Activated naive CD4-positive, alpha-beta T cell treated with anti-CD3 and anti-CD28 coated beads, Interleukin-2, amount 50 U/mL, for 72 hours (primary cell): Measurements from ENCODE around the gene METTL16. TPM values are rescaled to one million over a fixed set of nuclear protein-coding genes. Genes with fewer than 3 reads are reported as not detected.
"Not testable (repeated sequence)": the region's sequence is repeated elsewhere in the genome, so short reads cannot be mapped to it uniquely, and the experiment has no call there.

Experiments used
- ATAC-seq, 2 donors: fragments of 150-1000 bp; cut with Tn5 transposase; 2 replicates each; pipeline ENCODE4 v1.10.0; 2021; ENCODE audit warnings: mild to moderate bottlenecking in 2 of 2, moderate library complexity in 2 of 2
- DNase-seq, 2 donors: peaks; one replicate each; pipeline ENCODE4 v3.0.0; 2021 to 2022; ENCODE audit warnings: low spot score in 2 of 2
- H3K27ac Mint-ChIP-seq, 2 donors: one replicate each; pipeline ENCODE4 v1.8.0; 2022; ENCODE audit warnings: mild to moderate bottlenecking in 2 of 2, mixed read lengths in 2 of 2
- H3K36me3 Mint-ChIP-seq, 2 donors: one replicate each; pipeline ENCODE4 v1.8.0; 2022; ENCODE audit warnings: mixed read lengths in 2 of 2
- H3K9me3 Mint-ChIP-seq, 2 donors: one replicate each; pipeline ENCODE4 v1.8.0; 2022; ENCODE audit warnings: mixed read lengths in 2 of 2
- total RNA-seq, 2 donors: library from RNA; stranded (reverse); gene quantifications; one replicate each; pipeline ENCODE4 v1.2.3, GENCODE V29; 2022

The METTL16 gene
- total RNA-seq, 2 donors from 2014 or later, result 41.3 to 50.7 TPM

- ATAC-seq, result peak; percentile 18 to 58
- H3K36me3 Mint-ChIP-seq, result peaks cover 0 to 13% of the 10 kb centered on the region in 2 donors
- H3K9me3 Mint-ChIP-seq, DNase-seq, H3K27ac Mint-ChIP-seq: not testable (repeated sequence)
These were observed 71.7 kb downstream of the METTL16 start for GRCh38 chr17:2439997-2440396.

- DNase-seq, result no peak
- Mint-ChIP-seq H3K9me3 (no peaks in the 10 kb centered on the region), H3K27ac (peak overlapping the region in 1 of 2 donors; percentile 60), H3K36me3 (peaks cover 0 to 13% of the 10 kb centered on the region in 2 donors)
- no peak for ATAC-seq
These were observed 72.9 kb downstream of the METTL16 start for GRCh38 chr17:2438823-2439222.

- Mint-ChIP-seq H3K27ac (peak overlapping the region; percentile 64 to 66), H3K9me3 (no peaks in the 10 kb centered on the region), H3K36me3 (peaks cover 0 to 13% of the 10 kb centered on the region in 2 donors)
- ATAC-seq, result no peak
- no peak for DNase-seq
These were observed 75.3 kb downstream of the METTL16 start for GRCh38 chr17:2436316-2436905.

- no peak for DNase-seq
- Mint-ChIP-seq H3K36me3 (peaks cover 0 to 7% of the 10 kb centered on the region in 2 donors), H3K27ac (peak overlapping the region; percentile 64 to 66), H3K9me3 (no peaks in the 10 kb centered on the region)
- no peak for ATAC-seq
These were observed 75.8 kb downstream of the METTL16 start for GRCh38 chr17:2435862-2436261.

- no peak for ATAC-seq
- DNase-seq, result no peak
- peak overlapping the region in 1 of 2 donors; percentile 70 for H3K27ac Mint-ChIP-seq
- no peaks in the 10 kb centered on the region for H3K9me3 Mint-ChIP-seq
- peaks cover 0 to 1% of the 10 kb centered on the region in 2 donors for H3K36me3 Mint-ChIP-seq
These were observed 76.4 kb downstream of the METTL16 start for GRCh38 chr17:2435181-2435741.

- ATAC-seq (peak in 1 of 2 donors; percentile 36), DNase-seq (no peak)
- Mint-ChIP-seq H3K27ac (peak overlapping the region in 1 of 2 donors; percentile 36), H3K36me3 (no peaks in the 10 kb centered on the region), H3K9me3 (no peaks in the 10 kb centered on the region)
These were observed 78.0 kb downstream of the METTL16 start for GRCh38 chr17:2433696-2434095.

- Mint-ChIP-seq H3K27ac (peak overlapping the region in 1 of 2 donors; percentile 72), H3K36me3 (no peaks in the 10 kb centered on the region), H3K9me3 (no peaks in the 10 kb centered on the region)
- ATAC-seq, result no peak
- DNase-seq, result no peak
These were observed 83.8 kb downstream of the METTL16 start for GRCh38 chr17:2427910-2428309.

GRCh38 chr17:2427215-2427614 is 84.5 kb downstream of the METTL16 start:
- Mint-ChIP-seq H3K9me3 (no peaks in the 10 kb centered on the region), H3K36me3 (no peaks in the 10 kb centered on the region), H3K27ac (peak overlapping the region in 1 of 2 donors; percentile 31)
- ATAC-seq, result no peak
- no peak for DNase-seq

- ATAC-seq (no peak), DNase-seq (no peak)
- peak overlapping the region in 1 of 2 donors; percentile 65 for H3K27ac Mint-ChIP-seq
- no peaks in the 10 kb centered on the region for H3K9me3 Mint-ChIP-seq
- no peaks in the 10 kb centered on the region for H3K36me3 Mint-ChIP-seq
These were observed 88.4 kb downstream of the METTL16 start for GRCh38 chr17:2423271-2423670.

GRCh38 chr17:2421315-2422147 is 90.2 kb downstream of the METTL16 start:
- ATAC-seq (no peak), DNase-seq (peak in 1 of 2 donors; percentile 4)
- no peaks in the 10 kb centered on the region for H3K9me3 Mint-ChIP-seq
- H3K36me3 Mint-ChIP-seq, result no peaks in the 10 kb centered on the region
- H3K27ac Mint-ChIP-seq, result peak overlapping the region in 1 of 2 donors; percentile 77

- H3K27ac Mint-ChIP-seq, result peak overlapping the region in 1 of 2 donors; percentile 55
These were observed 91.5 kb downstream of the METTL16 start for GRCh38 chr17:2420176-2420575.

GRCh38 chr17:2419486-2419885 is 92.2 kb downstream of the METTL16 start:
- H3K36me3 Mint-ChIP-seq, result no peaks in the 10 kb centered on the region
- peak overlapping the region in 1 of 2 donors; percentile 55 for H3K27ac Mint-ChIP-seq
- ATAC-seq (no peak), DNase-seq (peak in 1 of 2 donors; percentile 20)
- no peaks in the 10 kb centered on the region for H3K9me3 Mint-ChIP-seq

More at GRCh38 chr17:2420176-2420575, 91.5 kb downstream of the METTL16 start:
- H3K36me3 Mint-ChIP-seq, result no peaks in the 10 kb centered on the region
- DNase-seq (peak in 1 of 2 donors; percentile 23), ATAC-seq (no peak)
- H3K9me3 Mint-ChIP-seq, result no peaks in the 10 kb centered on the region

GRCh38 chr17:2418572-2418971 is 93.1 kb downstream of the METTL16 start:
- H3K36me3 Mint-ChIP-seq, result no peaks in the 10 kb centered on the region
- ATAC-seq (no peak), DNase-seq (peak in 1 of 2 donors; percentile 35)
- H3K27ac Mint-ChIP-seq, result peak overlapping the region; percentile 37 to 92
- no peaks in the 10 kb centered on the region for H3K9me3 Mint-ChIP-seq

- peak overlapping the region in 1 of 2 donors; percentile 23 for H3K27ac Mint-ChIP-seq
- ATAC-seq, result peak; percentile 80 to 82
- H3K9me3 Mint-ChIP-seq, result no peaks in the 10 kb centered on the region
- H3K36me3 Mint-ChIP-seq, result no peaks in the 10 kb centered on the region
- DNase-seq, result peak; percentile 80 to 91
These were observed 95.5 kb downstream of the METTL16 start for GRCh38 chr17:2416010-2416734.

GRCh38 chr17:2415081-2415480 is 96.6 kb downstream of the METTL16 start:
- H3K27ac Mint-ChIP-seq, result peak overlapping the region in 1 of 2 donors; percentile 2
- ATAC-seq (no peak), DNase-seq (no peak)
- no peaks in the 10 kb centered on the region for H3K36me3 Mint-ChIP-seq
- H3K9me3 Mint-ChIP-seq, result no peaks in the 10 kb centered on the region

- DNase-seq (no peak), ATAC-seq (no peak)
- Mint-ChIP-seq H3K9me3 (no peaks in the 10 kb centered on the region), H3K27ac (no peak overlapping the region), H3K36me3 (no peaks in the 10 kb centered on the region)
These were observed 97.1 kb downstream of the METTL16 start for GRCh38 chr17:2414446-2415064.
